ENCODE results near the gene HSPB6.

Gene HSPB6

GRCh38 chr19:35748106-35749020 lies 8.5 kb downstream of the HSPB6 start, which contains the start of gene LIN37:
TSS of gene LIN37 (plus strand) at chr19:35748576. CDS start at chr19:35748725, 149 bp downstream.
- peaks cover 14% of the 10 kb centered on the region for H3K79me2 ChIP-seq (ENCODE audit: control insufficient read depth, low read length)
- peak within 1 kb of the TSS; percentile 98 for H3K4me3 ChIP-seq (ENCODE audit: low read length)
- H3K9me2 ChIP-seq (replicated peaks; ENCODE audit: control insufficient read depth, low read length), result no peaks in the 10 kb centered on the region
- no peak for TF ChIP-seq CTCF (IDR thresholded peaks at IDR 0.05; ENCODE audit: low read depth, low read length, poor library complexity, severe bottlenecking)
- no peak for TF ChIP-seq EZH2phosphoT487 (IDR thresholded peaks at IDR 0.05; ENCODE audit: borderline replicate concordance, low read length)
- no peaks in the 10 kb centered on the region for H3F3A ChIP-seq (ENCODE audit: control insufficient read depth, insufficient read depth)
- peaks cover 8% of the 10 kb centered on the region; the same call in 1 of the 2 replicates for H3K36me3 ChIP-seq (ENCODE audit: control insufficient read depth, low read length)
- H3K4me1 ChIP-seq (ENCODE audit: control insufficient read depth, low read length), result peaks cover 34% of the 10 kb centered on the region
- peaks cover 5% of the 10 kb centered on the region; the same call in 1 of the 2 replicates for H3K9me3 ChIP-seq (ENCODE audit: control insufficient read depth, insufficient read depth, low read length)
- no peaks in the 10 kb centered on the region for H4K20me1 ChIP-seq (ENCODE audit: control insufficient read depth, insufficient read depth, low read depth, low read length)
- no peak within 1 kb of the TSS for H3K27ac ChIP-seq (ENCODE audit: low read depth, low read length)
- H3K27me3 ChIP-seq (ENCODE audit: control insufficient read depth, low read length), result no peaks in the 10 kb centered on the region
- H3K4me2 ChIP-seq (ENCODE audit: low read length), result peak within 1 kb of the TSS; percentile 72

GRCh38 chr19:35746531-35746930 lies 10.3 kb downstream of the HSPB6 start:
- Histone ChIP-seq H3K9me3 (ENCODE audit: control insufficient read depth, insufficient read depth, low read length) (peaks cover 5% of the 10 kb centered on the region; the same call in 1 of the 2 replicates), H3F3A (ENCODE audit: control insufficient read depth, insufficient read depth) (no peaks in the 10 kb centered on the region), H3K9me2 (replicated peaks; ENCODE audit: control insufficient read depth, low read length) (no peaks in the 10 kb centered on the region), H3K27ac (ENCODE audit: low read depth, low read length) (no peak overlapping the region), H3K4me2 (ENCODE audit: low read length) (peak overlapping the region; percentile 86), H4K20me1 (ENCODE audit: control insufficient read depth, insufficient read depth, low read depth, low read length) (no peaks in the 10 kb centered on the region), H3K36me3 (ENCODE audit: control insufficient read depth, low read length) (peaks cover 8% of the 10 kb centered on the region; the same call in 1 of the 2 replicates), H3K4me3 (ENCODE audit: low read length) (peak overlapping the region; percentile 92), H3K27me3 (ENCODE audit: control insufficient read depth, low read length) (no peaks in the 10 kb centered on the region), H3K79me2 (ENCODE audit: control insufficient read depth, low read length) (peaks cover 14% of the 10 kb centered on the region), H3K4me1 (ENCODE audit: control insufficient read depth, low read length) (peaks cover 46% of the 10 kb centered on the region)
- no peak for TF ChIP-seq CTCF (IDR thresholded peaks at IDR 0.05; ENCODE audit: low read depth, low read length, poor library complexity, severe bottlenecking)
- no peak for TF ChIP-seq EZH2phosphoT487 (IDR thresholded peaks at IDR 0.05; ENCODE audit: borderline replicate concordance, low read length)

GRCh38 chr19:35746087-35746462 lies 10.8 kb downstream of the HSPB6 start:
- peak overlapping the region; percentile 92 for H3K4me3 ChIP-seq (ENCODE audit: low read length)
- H3K27ac ChIP-seq (ENCODE audit: low read depth, low read length), result peak overlapping the region; percentile 32; the same call in 1 of the 2 replicates
- H3K79me2 ChIP-seq (ENCODE audit: control insufficient read depth, low read length), result peaks cover 14% of the 10 kb centered on the region
- no peaks in the 10 kb centered on the region for H3K27me3 ChIP-seq (ENCODE audit: control insufficient read depth, low read length)
- H3K36me3 ChIP-seq (ENCODE audit: control insufficient read depth, low read length), result peaks cover 8% of the 10 kb centered on the region; the same call in 1 of the 2 replicates
- peaks cover 5% of the 10 kb centered on the region; the same call in 1 of the 2 replicates for H3K9me3 ChIP-seq (ENCODE audit: control insufficient read depth, insufficient read depth, low read length)
- no peak for TF ChIP-seq EZH2phosphoT487 (IDR thresholded peaks at IDR 0.05; ENCODE audit: borderline replicate concordance, low read length)
- no peak for TF ChIP-seq CTCF (IDR thresholded peaks at IDR 0.05; ENCODE audit: low read depth, low read length, poor library complexity, severe bottlenecking)
- no peaks in the 10 kb centered on the region for H3K9me2 ChIP-seq (replicated peaks; ENCODE audit: control insufficient read depth, low read length)
- H3F3A ChIP-seq (ENCODE audit: control insufficient read depth, insufficient read depth), result no peaks in the 10 kb centered on the region
- no peaks in the 10 kb centered on the region for H4K20me1 ChIP-seq (ENCODE audit: control insufficient read depth, insufficient read depth, low read depth, low read length)
- peaks cover 49% of the 10 kb centered on the region for H3K4me1 ChIP-seq (ENCODE audit: control insufficient read depth, low read length)
- H3K4me2 ChIP-seq (ENCODE audit: low read length), result peak overlapping the region; percentile 86

Measured in DOHH2 (cell line).